ENCODE measurements around the gene WRAP73.

Gene WRAP73

GRCh38 chr1:3610527-3611169 lies 39.3 kb downstream of the WRAP73 start:
- DNase-seq (ENCODE audit: low spot score): no peak

DNA sequence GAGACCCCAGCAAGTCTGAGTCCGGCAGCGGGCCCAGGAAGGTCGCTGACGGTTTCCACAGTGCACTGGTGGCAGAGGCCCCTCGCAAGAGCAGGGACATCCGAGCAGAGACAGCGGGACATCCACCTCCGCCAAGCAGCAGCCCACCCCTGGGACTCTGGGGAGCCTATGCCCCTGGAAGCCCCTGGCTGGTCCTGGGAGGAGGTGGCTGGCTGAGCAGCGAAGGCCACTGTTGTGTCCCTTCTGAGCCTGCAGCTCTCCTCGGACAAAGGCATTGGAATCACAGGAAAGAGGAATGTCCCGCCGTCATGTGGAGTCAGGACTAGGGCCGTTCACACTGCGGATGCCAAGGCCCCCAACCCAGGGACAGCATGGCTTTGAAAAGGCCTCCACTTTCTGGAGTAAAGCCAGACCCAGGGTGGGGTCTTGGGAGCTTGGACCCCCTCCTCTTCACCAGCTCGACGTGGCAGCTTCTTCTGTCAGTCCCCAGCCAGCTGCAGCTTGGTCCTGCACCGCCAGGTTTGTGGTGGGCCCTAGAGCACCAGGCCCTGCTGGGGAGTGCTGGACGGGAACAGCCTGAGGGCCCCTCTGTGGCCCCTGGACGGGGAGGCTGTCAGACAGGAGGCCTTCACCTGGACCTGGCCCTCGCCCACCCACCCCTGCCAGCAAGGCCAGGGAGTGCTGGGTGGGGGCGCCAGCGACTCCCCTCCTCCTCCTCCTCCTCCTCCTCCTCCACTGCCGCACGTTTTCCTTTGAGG lies 40.0 kb downstream of the WRAP73 start:
- DNase-seq (ENCODE audit: low spot score): no peak

DNA sequence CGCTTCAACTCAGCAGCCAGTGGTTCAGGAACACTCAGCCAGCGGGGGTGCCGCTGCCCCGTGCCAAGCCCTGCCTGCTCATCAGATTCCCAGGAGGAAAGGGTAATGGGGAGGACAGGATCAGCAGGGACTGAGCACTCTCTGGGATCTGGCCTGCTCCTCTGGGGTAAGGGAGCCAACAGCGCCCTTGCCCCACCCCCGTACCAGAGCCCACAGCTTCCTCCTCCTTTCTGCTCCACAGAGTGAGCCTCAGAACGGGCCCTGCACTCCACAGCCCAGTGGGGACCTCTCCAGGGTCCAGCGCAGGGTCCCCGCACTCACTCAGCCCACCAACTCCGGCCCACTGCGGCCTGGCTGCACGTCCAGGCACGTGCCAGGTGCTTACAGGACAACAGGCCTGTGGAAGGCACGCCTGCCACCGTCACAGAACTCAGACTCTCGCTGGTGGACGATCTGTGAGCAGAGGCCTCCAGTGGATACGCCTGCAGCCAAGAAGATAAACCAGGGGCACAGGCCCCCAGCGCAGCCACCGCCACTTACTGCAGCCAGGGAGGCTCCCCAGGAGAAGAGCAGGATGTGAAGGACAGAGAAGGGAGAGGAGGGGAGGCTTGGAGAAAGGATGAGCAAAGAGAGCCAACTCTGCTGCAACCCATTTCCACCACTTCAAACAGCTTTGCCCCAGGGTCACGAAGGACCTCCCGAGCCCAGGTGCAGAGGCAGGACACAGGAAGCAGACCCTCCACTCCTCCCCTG lies 40.7 kb downstream of the WRAP73 start:
- no peak for DNase-seq (ENCODE audit: low spot score)

GRCh38 chr1:3608154-3608553 lies 41.7 kb downstream of the WRAP73 start:
- DNase-seq (ENCODE audit: low spot score): no peak

GRCh38 chr1:3607703-3608065 lies 42.2 kb downstream of the WRAP73 start:
- DNase-seq (ENCODE audit: low spot score): no peak

DNA sequence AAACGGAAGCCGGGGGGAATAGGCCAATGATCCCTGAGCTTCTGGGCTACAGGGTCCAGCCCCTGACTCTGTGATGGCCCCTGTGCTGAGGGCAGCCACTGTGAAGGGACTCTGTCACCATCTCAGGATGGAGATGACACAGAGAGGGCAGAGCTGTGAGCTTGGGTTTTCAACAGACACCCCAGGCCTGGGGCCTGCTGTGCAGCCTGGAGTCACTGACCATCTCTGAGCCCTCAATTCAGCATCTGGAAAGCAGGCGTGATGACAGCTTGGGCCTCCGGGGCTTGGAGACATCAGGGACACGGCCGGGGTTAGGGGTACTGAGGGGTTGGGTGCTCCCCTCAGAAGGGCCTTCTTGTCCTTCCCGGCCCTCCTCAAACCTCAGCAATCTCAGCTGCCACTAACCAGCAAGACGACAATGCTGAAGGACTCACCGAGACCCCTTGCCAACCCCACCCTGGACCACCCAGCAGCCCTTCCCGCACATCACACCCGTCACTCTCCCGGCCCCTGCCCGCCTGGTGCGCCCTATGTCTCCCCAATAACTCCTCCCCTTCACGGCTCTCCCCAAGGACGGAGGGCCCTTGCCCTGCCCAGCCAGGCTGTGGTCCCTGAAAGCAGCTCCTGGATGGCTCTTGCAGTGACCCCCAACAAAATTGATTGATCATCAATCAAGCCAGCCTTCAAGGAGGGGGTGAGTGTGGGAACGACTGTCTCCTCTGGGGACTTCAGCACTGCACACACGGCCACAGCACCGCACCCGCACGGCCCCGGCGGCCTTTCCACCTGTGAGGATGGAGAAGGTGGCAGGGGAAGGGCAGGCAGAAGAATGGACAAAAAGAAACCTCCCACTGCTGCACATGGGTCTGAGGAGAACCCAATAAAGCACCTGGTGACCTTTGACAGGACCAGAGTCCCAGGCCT lies 42.9 kb downstream of the WRAP73 start:
- DNase-seq (ENCODE audit: low spot score): no peak

DNA sequence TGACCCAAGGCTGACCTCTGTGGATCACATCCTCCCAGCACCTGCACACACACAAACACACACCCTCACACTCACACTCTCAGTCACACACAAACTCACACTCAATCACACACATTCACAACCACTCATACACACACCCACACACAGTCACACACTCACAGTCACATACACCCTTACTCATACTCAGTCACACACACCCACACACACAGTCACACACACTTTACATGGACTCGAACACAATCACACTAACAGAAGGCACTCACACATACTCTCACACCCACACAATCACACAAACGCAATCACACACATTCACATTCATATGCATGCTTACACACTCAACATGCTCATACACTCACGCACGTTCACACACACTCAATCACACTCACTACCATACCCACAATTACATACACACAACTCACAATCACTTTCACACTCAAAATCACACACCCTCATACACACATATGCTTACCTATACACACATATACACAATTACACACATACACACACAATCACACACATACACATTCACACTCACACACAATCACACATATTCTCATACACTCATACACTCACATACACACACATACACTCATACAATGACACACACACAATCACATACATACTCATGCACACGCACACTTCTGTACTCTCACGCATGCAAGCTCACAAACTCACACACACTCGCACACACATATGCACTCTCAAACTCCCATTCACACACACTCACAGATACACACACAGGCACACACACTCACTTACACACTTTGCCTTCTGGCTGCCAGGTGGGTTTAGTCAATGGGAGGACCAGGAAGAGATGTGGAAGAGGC lies 44.7 kb downstream of the WRAP73 start:
- no peak for DNase-seq (ENCODE audit: low spot score)

GRCh38 chr1:3604468-3604974 lies 45.4 kb downstream of the WRAP73 start:
- peak; percentile 63 for DNase-seq (ENCODE audit: low spot score)

DNA sequence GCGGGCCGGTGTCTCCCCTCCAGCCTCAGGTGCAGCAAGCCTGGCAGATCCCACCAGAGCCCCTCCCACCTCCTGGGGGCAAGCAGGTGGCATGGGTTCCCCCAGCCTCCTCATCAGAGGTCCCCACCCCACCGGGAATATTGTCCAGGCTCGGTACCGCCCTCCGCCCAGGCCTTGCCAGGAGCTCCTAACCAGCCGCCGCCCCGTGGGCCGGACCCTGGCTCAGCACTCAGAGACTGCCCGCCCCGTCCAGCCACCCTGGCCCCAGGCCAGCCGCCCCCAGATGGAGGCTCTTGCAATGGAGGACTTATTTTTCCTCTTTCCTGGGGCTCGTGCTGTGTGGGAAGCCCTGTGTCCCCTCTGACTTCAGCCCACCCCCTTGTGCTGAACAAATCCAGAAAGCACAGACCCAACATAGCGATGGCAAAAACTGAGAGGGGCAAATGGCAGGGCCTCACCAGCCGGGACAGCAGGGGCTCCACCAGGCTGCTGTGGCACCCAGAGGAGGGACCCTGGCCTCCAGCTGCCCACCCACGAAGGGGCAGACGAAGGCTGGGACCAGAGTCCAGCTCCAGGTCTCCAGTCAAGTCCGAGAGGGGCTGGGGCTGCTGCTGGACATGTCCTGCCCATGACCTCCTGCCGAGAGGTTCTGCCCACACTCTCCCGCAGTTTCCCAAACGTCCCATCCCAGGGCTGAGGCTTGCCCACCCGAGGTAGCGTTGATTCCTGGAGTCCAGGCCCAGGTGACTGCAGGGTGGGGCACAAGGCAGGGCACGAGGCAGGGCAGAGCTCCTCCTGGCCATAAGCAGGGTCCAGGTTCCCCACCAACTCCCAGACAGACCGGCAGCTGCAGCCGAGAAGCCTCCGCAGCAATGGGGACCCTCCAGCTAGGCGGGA lies 46.1 kb downstream of the WRAP73 start:
- DNase-seq (ENCODE audit: low spot score): no peak

- no peak for DNase-seq (ENCODE audit: low spot score)
Measured at GRCh38 chr1:3603156-3603555, 46.7 kb downstream of the WRAP73 start.

GRCh38 chr1:3602375-3602774 lies 47.5 kb downstream of the WRAP73 start:
- DNase-seq (ENCODE audit: low spot score): no peak

- DNase-seq (ENCODE audit: low spot score): no peak
Measured at GRCh38 chr1:3601743-3602142, 48.2 kb downstream of the WRAP73 start.

- no peak for DNase-seq (ENCODE audit: low spot score)
Measured at GRCh38 chr1:3600354-3600753, 49.5 kb downstream of the WRAP73 start.

- DNase-seq (ENCODE audit: low spot score): no peak
Measured at GRCh38 chr1:3599816-3600215, 50.1 kb downstream of the WRAP73 start.

GRCh38 chr1:3599286-3599811 lies 50.6 kb downstream of the WRAP73 start:
- no peak for DNase-seq (ENCODE audit: low spot score)

- DNase-seq (ENCODE audit: low spot score): no peak
Measured at GRCh38 chr1:3598522-3599285, 51.2 kb downstream of the WRAP73 start.

GRCh38 chr1:3598051-3598491 lies 51.8 kb downstream of the WRAP73 start:
- DNase-seq (ENCODE audit: low spot score): no peak

DNA sequence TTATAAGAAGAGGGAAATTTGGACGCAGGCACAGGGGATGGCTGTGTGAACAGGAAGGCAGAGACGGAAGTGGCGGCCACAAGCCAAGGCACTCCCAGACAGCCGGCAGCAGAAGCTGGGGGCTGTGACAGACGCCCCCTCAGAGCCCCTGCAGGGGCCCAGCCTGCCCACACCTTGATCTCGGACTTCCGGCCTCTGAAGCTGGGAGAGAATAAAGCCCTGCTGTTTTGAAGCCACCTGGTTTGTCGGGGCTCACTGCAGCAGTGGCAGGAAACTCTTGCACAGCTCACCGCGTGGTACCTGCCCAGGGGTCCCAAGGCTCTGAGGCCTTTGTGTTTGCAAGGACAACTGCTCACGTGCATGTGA lies 52.3 kb downstream of the WRAP73 start:
- DNase-seq (ENCODE audit: low spot score): no peak
